ENCODE data around the gene SAMHD1. TPM values are rescaled to one million over a fixed set of nuclear protein-coding genes. Genes with fewer than 3 reads are reported as not detected.

Gene SAMHD1
- total and polyA plus RNA-seq, 2 of the 13 experiments (the other 11 are each of a cell fraction or from before 2014, with no cell fraction given): 16.9 to 43.5 TPM

DNA sequence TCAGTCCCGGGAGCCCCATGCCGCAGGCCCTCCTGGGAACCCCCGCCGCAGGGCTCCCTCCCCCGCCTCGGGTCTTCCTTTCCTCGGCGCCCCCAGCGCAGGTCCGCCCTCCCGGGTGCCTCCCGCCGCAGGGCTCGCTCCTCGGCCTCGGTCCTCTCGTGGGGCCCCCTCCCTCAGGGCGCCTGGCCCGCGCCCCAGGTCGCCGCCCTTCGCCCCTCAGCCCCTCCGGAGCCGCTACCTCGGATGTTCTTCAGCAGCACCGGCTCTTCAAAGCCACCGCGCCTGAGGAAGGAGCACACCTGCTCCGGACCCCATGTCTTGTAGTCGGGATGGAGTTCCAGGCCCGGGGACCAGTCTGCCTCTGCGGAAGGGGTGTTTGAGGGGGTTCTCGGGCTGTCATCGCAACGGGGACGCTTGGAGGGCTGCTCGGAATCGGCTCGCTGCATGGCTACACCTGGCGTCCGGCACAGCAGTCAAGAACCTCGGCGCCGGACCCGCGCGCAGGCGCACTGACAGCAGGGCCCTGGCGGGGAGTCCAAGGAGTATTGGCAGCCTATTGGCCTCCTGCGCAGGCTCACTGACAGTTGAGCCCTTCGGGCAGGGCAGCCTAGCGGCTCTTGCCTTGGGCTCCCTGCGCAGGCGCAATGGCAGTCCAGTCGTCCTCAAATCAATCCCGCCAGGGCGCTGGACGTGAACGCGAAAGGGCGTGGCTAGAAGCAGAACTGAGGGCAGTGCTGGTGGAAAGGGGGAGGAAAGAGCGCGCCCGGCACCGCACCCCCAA lies at the start of gene SAMHD1 (continued):
- TF ChIP-seq ZNF768 (CRISPR knock-in tag; IDR thresholded peaks at IDR 0.05) (peak; percentile 65; the same call in 1 of the 2 replicates), MXD4 (CRISPR knock-in tag; IDR thresholded peaks at IDR 0.05) (peak; percentile 82), ZNF713 (CRISPR knock-in tag; IDR thresholded peaks at IDR 0.05) (peak; percentile 31; the same call in 1 of the 2 replicates), GATAD2A (CRISPR knock-in tag; IDR thresholded peaks at IDR 0.05) (peak; percentile 26; the same call in 1 of the 2 replicates), ZNF30 (CRISPR knock-in tag; IDR thresholded peaks at IDR 0.05) (no peak), ZBTB7A (CRISPR knock-in tag; IDR thresholded peaks at IDR 0.05) (peak; percentile 54; the same call in 1 of the 2 replicates), YY1 (IDR thresholded peaks at IDR 0.05; ENCODE audit: insufficient read depth, insufficient replicate concordance, low read depth, low read length) (peak; percentile 63), STAT5B (CRISPR knock-in tag; IDR thresholded peaks at IDR 0.05) (0 out of 2 replicates have a peak, but pooled peaks have one; percentile 52), KLF9 (CRISPR knock-in tag; IDR thresholded peaks at IDR 0.05; ENCODE audit: low read depth) (peak; percentile 15; the same call in 1 of the 2 replicates), POLR2A (IDR thresholded peaks at IDR 0.05; ENCODE audit: insufficient read depth in 1 of 2, low read depth in 2 of 2, low read length in 2 of 2) (peak; percentile 83 to 95), DR1 (CRISPR knock-in tag; IDR thresholded peaks at IDR 0.05) (peak; percentile 72; the same call in 1 of the 2 replicates), ZNF773 (CRISPR knock-in tag; IDR thresholded peaks at IDR 0.05; ENCODE audit: borderline replicate concordance) (peak; percentile 47; the same call in 1 of the 2 replicates), ZNF644 (CRISPR knock-in tag; IDR thresholded peaks at IDR 0.05; ENCODE audit: low read depth) (peak; percentile 33), HNRNPL (IDR thresholded peaks at IDR 0.05; ENCODE audit: low read depth, low read length) (0 out of 2 replicates have a peak, but pooled peaks have one; percentile 41), FOXJ3 (CRISPR knock-in tag; IDR thresholded peaks at IDR 0.05; ENCODE audit: borderline replicate concordance) (peak; percentile 24; the same call in 1 of the 2 replicates), MBD4 (IDR thresholded peaks at IDR 0.05; ENCODE audit: borderline replicate concordance, low read length) (no peak), SIX1 (CRISPR knock-in tag; IDR thresholded peaks at IDR 0.05; ENCODE audit: borderline replicate concordance) (no peak), ZZZ3 (CRISPR knock-in tag; IDR thresholded peaks at IDR 0.05; ENCODE audit: borderline replicate concordance) (peak; percentile 81; the same call in 1 of the 2 replicates), MYC (CRISPR knock-in tag; IDR thresholded peaks at IDR 0.05; ENCODE audit: borderline replicate concordance) (peak; percentile 77; the same call in 1 of the 2 replicates), KDM5A (IDR thresholded peaks at IDR 0.05; ENCODE audit: borderline replicate concordance, low read length) (peak; percentile 77)
- TF ChIP-seq, protein P1, sequence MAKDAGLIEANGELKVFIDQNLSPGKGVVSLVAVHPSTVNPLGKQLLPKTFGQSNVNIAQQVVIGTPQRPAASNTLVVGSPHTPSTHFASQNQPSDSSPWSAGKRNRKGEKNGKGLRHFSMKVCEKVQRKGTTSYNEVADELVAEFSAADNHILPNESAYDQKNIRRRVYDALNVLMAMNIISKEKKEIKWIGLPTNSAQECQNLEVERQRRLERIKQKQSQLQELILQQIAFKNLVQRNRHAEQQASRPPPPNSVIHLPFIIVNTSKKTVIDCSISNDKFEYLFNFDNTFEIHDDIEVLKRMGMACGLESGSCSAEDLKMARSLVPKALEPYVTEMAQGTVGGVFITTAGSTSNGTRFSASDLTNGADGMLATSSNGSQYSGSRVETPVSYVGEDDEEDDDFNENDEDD (CRISPR knock-in tag; IDR thresholded peaks at IDR 0.05; ENCODE audit: borderline replicate concordance): peak; percentile 94; the same call in 1 of the 2 replicates
- TF ChIP-seq, protein P2, sequence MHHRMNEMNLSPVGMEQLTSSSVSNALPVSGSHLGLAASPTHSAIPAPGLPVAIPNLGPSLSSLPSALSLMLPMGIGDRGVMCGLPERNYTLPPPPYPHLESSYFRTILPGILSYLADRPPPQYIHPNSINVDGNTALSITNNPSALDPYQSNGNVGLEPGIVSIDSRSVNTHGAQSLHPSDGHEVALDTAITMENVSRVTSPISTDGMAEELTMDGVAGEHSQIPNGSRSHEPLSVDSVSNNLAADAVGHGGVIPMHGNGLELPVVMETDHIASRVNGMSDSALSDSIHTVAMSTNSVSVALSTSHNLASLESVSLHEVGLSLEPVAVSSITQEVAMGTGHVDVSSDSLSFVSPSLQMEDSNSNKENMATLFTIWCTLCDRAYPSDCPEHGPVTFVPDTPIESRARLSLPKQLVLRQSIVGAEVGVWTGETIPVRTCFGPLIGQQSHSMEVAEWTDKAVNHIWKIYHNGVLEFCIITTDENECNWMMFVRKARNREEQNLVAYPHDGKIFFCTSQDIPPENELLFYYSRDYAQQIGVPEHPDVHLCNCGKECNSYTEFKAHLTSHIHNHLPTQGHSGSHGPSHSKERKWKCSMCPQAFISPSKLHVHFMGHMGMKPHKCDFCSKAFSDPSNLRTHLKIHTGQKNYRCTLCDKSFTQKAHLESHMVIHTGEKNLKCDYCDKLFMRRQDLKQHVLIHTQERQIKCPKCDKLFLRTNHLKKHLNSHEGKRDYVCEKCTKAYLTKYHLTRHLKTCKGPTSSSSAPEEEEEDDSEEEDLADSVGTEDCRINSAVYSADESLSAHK (CRISPR knock-in tag; IDR thresholded peaks at IDR 0.05; ENCODE audit: borderline replicate concordance): no peak; the same call in 1 of the 2 replicates
- TF ChIP-seq, protein P3, sequence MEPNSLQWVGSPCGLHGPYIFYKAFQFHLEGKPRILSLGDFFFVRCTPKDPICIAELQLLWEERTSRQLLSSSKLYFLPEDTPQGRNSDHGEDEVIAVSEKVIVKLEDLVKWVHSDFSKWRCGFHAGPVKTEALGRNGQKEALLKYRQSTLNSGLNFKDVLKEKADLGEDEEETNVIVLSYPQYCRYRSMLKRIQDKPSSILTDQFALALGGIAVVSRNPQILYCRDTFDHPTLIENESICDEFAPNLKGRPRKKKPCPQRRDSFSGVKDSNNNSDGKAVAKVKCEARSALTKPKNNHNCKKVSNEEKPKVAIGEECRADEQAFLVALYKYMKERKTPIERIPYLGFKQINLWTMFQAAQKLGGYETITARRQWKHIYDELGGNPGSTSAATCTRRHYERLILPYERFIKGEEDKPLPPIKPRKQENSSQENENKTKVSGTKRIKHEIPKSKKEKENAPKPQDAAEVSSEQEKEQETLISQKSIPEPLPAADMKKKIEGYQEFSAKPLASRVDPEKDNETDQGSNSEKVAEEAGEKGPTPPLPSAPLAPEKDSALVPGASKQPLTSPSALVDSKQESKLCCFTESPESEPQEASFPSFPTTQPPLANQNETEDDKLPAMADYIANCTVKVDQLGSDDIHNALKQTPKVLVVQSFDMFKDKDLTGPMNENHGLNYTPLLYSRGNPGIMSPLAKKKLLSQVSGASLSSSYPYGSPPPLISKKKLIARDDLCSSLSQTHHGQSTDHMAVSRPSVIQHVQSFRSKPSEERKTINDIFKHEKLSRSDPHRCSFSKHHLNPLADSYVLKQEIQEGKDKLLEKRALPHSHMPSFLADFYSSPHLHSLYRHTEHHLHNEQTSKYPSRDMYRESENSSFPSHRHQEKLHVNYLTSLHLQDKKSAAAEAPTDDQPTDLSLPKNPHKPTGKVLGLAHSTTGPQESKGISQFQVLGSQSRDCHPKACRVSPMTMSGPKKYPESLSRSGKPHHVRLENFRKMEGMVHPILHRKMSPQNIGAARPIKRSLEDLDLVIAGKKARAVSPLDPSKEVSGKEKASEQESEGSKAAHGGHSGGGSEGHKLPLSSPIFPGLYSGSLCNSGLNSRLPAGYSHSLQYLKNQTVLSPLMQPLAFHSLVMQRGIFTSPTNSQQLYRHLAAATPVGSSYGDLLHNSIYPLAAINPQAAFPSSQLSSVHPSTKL (CRISPR knock-in tag; IDR thresholded peaks at IDR 0.05): peak; percentile 46; the same call in 1 of the 2 replicates
